ENCODE results near the gene NFIB.

Gene NFIB

DNA sequence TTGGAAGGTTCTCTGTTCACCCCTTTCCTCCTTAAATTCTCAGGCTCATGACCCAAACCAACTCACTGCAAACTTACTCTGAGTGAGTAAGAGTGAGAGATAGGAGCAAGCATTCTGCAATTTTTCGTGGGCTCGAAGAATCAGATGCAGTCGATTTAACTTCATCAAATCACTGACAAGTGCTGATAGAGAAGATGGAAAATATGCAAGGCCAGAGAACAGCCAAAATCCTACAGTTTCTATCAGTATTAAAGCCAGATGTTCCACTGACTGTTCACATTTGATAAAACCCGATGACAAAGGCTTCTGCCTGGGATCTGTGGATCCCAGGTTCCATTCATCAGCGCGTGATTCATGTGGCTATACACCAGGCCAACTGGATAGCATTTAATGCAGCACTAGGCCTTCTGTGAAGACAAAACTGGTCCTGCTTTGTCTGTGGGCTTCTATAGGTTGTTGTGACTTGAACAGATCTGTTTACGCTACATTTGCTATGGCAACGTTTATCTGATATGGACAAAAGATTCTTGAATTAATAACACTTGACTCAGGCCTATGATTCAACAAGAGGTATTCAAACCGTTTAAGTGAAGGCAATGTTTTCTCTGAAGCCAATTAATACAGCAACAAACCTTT is 251.2 kb downstream of the NFIB start:
- DNase-seq, result no peak

GRCh38 chr9:14061936-14062585 is 251.9 kb downstream of the NFIB start:
- DNase-seq, result no peak

GRCh38 chr9:14058325-14058688 is 255.6 kb downstream of the NFIB start:
- no peak for DNase-seq

GRCh38 chr9:14057368-14058324 is 256.3 kb downstream of the NFIB start:
- DNase-seq, result no peak

DNA sequence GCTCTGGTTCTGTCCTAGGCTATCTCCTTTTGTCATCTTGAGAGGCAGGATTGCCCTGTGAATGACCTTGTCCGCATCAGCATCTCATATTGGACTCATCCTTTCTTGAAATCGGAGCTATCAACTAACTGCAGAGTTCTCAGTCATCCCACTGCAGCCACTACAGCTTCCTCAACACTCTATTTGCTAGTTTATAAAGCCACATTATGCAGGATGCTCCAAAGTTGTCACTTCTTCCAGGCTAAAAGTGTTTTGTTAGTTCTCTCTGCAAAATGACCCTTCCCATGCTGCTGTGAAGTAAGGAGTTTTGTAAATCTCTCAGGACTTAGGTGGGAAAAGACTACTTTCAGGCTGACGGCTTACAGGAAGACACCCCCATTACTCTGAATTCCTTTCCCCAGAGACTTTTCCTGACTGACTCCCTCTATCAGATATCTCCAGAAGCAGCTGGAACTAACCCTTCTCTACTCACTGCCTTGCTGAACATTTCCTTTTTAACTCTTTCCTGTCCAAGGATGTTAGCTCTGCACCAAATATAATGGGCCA is 257.6 kb downstream of the NFIB start:
- no peak for DNase-seq

- DNase-seq, result no peak
These were observed 259.8 kb downstream of the NFIB start for GRCh38 chr9:14054096-14054495.

- DNase-seq, result no peak
These were observed 261.6 kb downstream of the NFIB start for GRCh38 chr9:14052359-14052758.

- DNase-seq, result no peak
These were observed 262.5 kb downstream of the NFIB start for GRCh38 chr9:14051419-14051818.

GRCh38 chr9:14043483-14043882 is 270.5 kb downstream of the NFIB start:
- DNase-seq, result no peak

DNA sequence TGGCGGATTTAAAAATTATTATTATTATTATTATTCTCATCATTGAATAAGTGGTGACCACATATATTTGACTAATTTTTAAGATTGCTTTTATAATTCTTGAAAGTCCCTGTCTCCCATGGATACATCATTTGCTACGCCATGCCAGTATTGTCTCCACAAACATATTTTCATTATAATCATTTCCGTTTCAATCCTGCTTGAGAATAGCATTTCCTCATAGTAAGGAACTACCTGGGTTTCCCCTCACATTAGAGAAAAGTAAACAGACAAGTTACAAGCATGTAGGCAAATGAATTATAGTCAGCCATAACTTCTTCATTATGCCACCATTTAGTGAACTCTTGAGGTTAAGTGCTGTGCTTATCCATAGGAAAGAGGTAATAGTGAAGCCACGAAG is 276.6 kb downstream of the NFIB start:
- no peak for DNase-seq

- no peak for DNase-seq
These were observed 280.9 kb downstream of the NFIB start for GRCh38 chr9:14033067-14033466.

Data from activated CD4-positive, alpha-beta T cell treated with anti-CD3 and anti-CD28 coated beads, Interleukin-2, amount 50 U/mL, for 16 hours (primary cell).